IMR-90 (cell line): ENCODE measurements around the gene PPP1R8. TPM values are rescaled to one million over a fixed set of nuclear protein-coding genes. Genes with fewer than 3 reads are reported as not detected.

Experiments used
- ATAC-seq: fragments of 200-7000 bp; cut with Tn5 transposase; 2 replicates; pipeline ENCODE4 v1.9.1; 2020; ENCODE audit warnings: low read depth, mild to moderate bottlenecking, moderate library complexity
- BruUV-seq: library from RNA; stranded (reverse); fragments of 400-500 nt; replicated peaks from 2 replicates; lab custom pipeline; 2021; lab: Mats Ljungman, UMichigan
- CTCF ChIA-PET: fragments of 300-600 bp; formaldehyde crosslinking; extraction: SDS; loops from one replicate; lab custom pipeline; 2021; ENCODE audit warnings: antibody characterized with exemption; lab: Yijun Ruan, JAX
- POLR2A ChIA-PET: fragments of 300-600 bp; sonication (Branson Sonifier 250); formaldehyde crosslinking; loops from one replicate; lab custom pipeline; 2022; ENCODE audit warnings: antibody characterized with exemption; ENCODE audit not compliant: unreplicated experiment; lab: Charles Lee
- DNase-seq: peaks from one replicate; pipeline ENCODE4 v3.0.0; 2013
- H2AFZ ChIP-seq: replicated peaks from 2 replicates; pipeline ENCODE3; 2013; ENCODE audit warnings: low read length, mild to moderate bottlenecking; ENCODE audit not compliant: poor library complexity
- H2AK5ac ChIP-seq: 2 replicates; pipeline ENCODE4 v1.6.1; 2013; ENCODE audit warnings: low read depth, low read length, inconsistent platforms
- H2AK9ac ChIP-seq: replicated peaks from 2 replicates; pipeline ENCODE3; 2013; ENCODE audit warnings: mild to moderate bottlenecking, low read depth, low read length, moderate library complexity; ENCODE audit not compliant: poor library complexity
- H2BK120ac ChIP-seq: 2 replicates; pipeline ENCODE4 v1.6.1; 2013; ENCODE audit warnings: low read depth, low read length, inconsistent platforms
- H2BK15ac ChIP-seq: 3 replicates; pipeline ENCODE4 v1.6.1; 2013; ENCODE audit warnings: low read depth, low read length, inconsistent platforms
- H2BK20ac ChIP-seq: 2 replicates; pipeline ENCODE4 v1.6.1; 2013; ENCODE audit warnings: low read depth, mild to moderate bottlenecking, inconsistent platforms, low read length, moderate library complexity
- H2BK5ac ChIP-seq: 2 replicates; pipeline ENCODE4 v1.6.1; 2013; ENCODE audit warnings: mild to moderate bottlenecking, low read depth, low read length, inconsistent platforms; ENCODE audit not compliant: poor library complexity, severe bottlenecking
- H3K14ac ChIP-seq: replicated peaks from 2 replicates; pipeline ENCODE4 v1.6.1; 2013; ENCODE audit warnings: low read depth, low read length, inconsistent platforms
- H3K18ac ChIP-seq: 2 replicates; pipeline ENCODE4 v1.6.1; 2013; ENCODE audit warnings: low read depth, low read length, control low read depth
- H3K23ac ChIP-seq: 2 replicates; pipeline ENCODE4 v1.6.1; 2013; ENCODE audit warnings: low read depth, low read length, inconsistent platforms
- H3K27ac ChIP-seq: 2 replicates; pipeline ENCODE4 v1.5.1; 2013; ENCODE audit warnings: mild to moderate bottlenecking, control low read depth, low read length; ENCODE audit not compliant: insufficient read depth
- H3K27me3 ChIP-seq: 2 replicates; pipeline ENCODE4 v1.6.1; 2013; ENCODE audit warnings: low read length; ENCODE audit not compliant: control insufficient read depth, insufficient read depth
- H3K36me3 ChIP-seq: 2 replicates; pipeline ENCODE4 v1.6.1; 2013; ENCODE audit warnings: low read length, mixed read lengths; ENCODE audit not compliant: control insufficient read depth, insufficient read depth
- H3K4ac ChIP-seq: 2 replicates; pipeline ENCODE4 v1.6.1; 2013; ENCODE audit warnings: low read depth, low read length, inconsistent platforms
- H3K4me1 ChIP-seq: 2 replicates; pipeline ENCODE4 v1.6.1; 2013; ENCODE audit warnings: low read length, mixed read lengths; ENCODE audit not compliant: control insufficient read depth, insufficient read depth
- H3K4me2 ChIP-seq: 2 replicates; pipeline ENCODE4 v1.6.1; 2013; ENCODE audit warnings: low read depth, mild to moderate bottlenecking, control low read depth, low read length, moderate library complexity
- H3K4me3 ChIP-seq: 2 replicates; pipeline ENCODE4 v1.5.1; 2013; ENCODE audit warnings: low read depth, mild to moderate bottlenecking, control low read depth, low read length, moderate library complexity; ENCODE audit not compliant: insufficient read depth
- H3K56ac ChIP-seq: 2 replicates; pipeline ENCODE4 v1.6.1; 2013; ENCODE audit warnings: low read length, inconsistent platforms; ENCODE audit not compliant: insufficient read depth; ENCODE audit errors: extremely low read depth
- H3K79me1 ChIP-seq, 2 experiments: 2 replicates each; pipeline ENCODE4 v1.6.1; 2013; ENCODE audit warnings: low read length in 2 of 2, inconsistent platforms in 1 of 2, low read depth in 1 of 2
- H3K9ac ChIP-seq: 2 replicates; pipeline ENCODE4 v1.6.1; 2013; ENCODE audit warnings: low read depth, low read length, control low read depth
- H3K9me1 ChIP-seq: 2 replicates; pipeline ENCODE4 v1.6.1; 2013; ENCODE audit warnings: low read length, inconsistent platforms; ENCODE audit not compliant: insufficient read depth
- H3K9me3 ChIP-seq: 2 replicates; pipeline ENCODE4 v1.6.1; 2013; ENCODE audit warnings: low read length; ENCODE audit not compliant: control insufficient read depth, insufficient read depth
- H4K20me1 ChIP-seq: 2 replicates; pipeline ENCODE4 v1.6.1; 2013; ENCODE audit warnings: low read length, inconsistent platforms; ENCODE audit not compliant: insufficient read depth
- H4K5ac ChIP-seq: 2 replicates; pipeline ENCODE4 v1.6.1; 2013; ENCODE audit warnings: mild to moderate bottlenecking, low read depth, low read length, control low read depth
- H4K8ac ChIP-seq, 2 experiments: 2 replicates each; pipeline ENCODE4 v1.6.1; 2013; ENCODE audit warnings: low read depth in 2 of 2, low read length in 2 of 2, control low read depth in 1 of 2, inconsistent platforms in 1 of 2
- H4K91ac ChIP-seq: 2 replicates; pipeline ENCODE4 v1.6.1; 2013; ENCODE audit warnings: low read depth, low read length, inconsistent platforms; ENCODE audit not compliant: insufficient read depth
- BHLHE40 ChIP-seq: fragments of 150-350 bp; IDR thresholded peaks from 2 replicates; pipeline ENCODE4 v1.6.1; 2016; ENCODE audit warnings: mild to moderate bottlenecking, low read depth, low read length
- CEBPB ChIP-seq: IDR thresholded peaks from 2 replicates; pipeline ENCODE4 v1.6.1; 2012; ENCODE audit warnings: low read depth, low read length, improper control_type of control experiment
- MAFK ChIP-seq: IDR thresholded peaks from 2 replicates; pipeline ENCODE4 v1.6.1; 2012; ENCODE audit warnings: low read depth, low read length, improper control_type of control experiment
- MAZ ChIP-seq: IDR thresholded peaks from 2 replicates; pipeline ENCODE4 v1.6.1; 2012; ENCODE audit warnings: low read depth, mild to moderate bottlenecking, low read length, improper control_type of control experiment, moderate library complexity, borderline replicate concordance
- MXI1 ChIP-seq: IDR thresholded peaks from 2 replicates; pipeline ENCODE4 v1.6.1; 2012; ENCODE audit warnings: low read depth, mild to moderate bottlenecking, low read length, moderate library complexity, borderline replicate concordance
- NFE2L2 ChIP-seq: fragments of 150-350 bp; IDR thresholded peaks from 2 replicates; pipeline ENCODE4 v1.6.1; 2016; ENCODE audit warnings: low read depth, mild to moderate bottlenecking, low read length
- RCOR1 ChIP-seq: IDR thresholded peaks from 2 replicates; pipeline ENCODE4 v1.6.1; 2012; ENCODE audit warnings: mild to moderate bottlenecking, low read length, improper control_type of control experiment; ENCODE audit not compliant: insufficient replicate concordance
- WGBS, 2 experiments: methylation state at CpG; one replicate each; pipeline versions ENCODE4 v1.1.5 to v1.1.7; 2013; ENCODE audit warnings: missing lambda C conversion rate in 2 of 2; ENCODE audit not compliant: insufficient read length in 1 of 2; ENCODE audit errors: extremely low coverage in 2 of 2; 5-methylcytosine and 5-hydroxymethylcytosine counted together
- dilution Hi-C: fragments of 300-500 bp; cut with HindIII; formaldehyde crosslinking; loops from one replicate; pipeline ENCODE4 v1.14.3; 2018; ENCODE audit warnings: low sequenced_read_pairs; ENCODE audit not compliant: unreplicated experiment
- in situ Hi-C: fragments of 300-500 bp; cut with MboI; formaldehyde crosslinking; loops from 3 replicates; pipeline ENCODE4 v1.14.3; 2019; ENCODE audit warnings: low sequenced_read_pairs, inconsistent platforms, mixed read lengths
- intact Hi-C: fragments of 100-400 bp; cut with micrococcal nuclease; formaldehyde crosslinking; loops from 2 replicates; pipeline ENCODE4 v1.10.0; 2022
- microRNA-seq, 2 experiments: library from miRNA; stranded (forward) in 1 of 2; unstranded in 1 of 2; fragments of 10-50 nt in 1 of 2; fragments of <30 nt in 1 of 2; gene quantifications in 1 of 2; microRNA quantifications in 1 of 2; one replicate each; pipeline versions ENCODE3 to v1.1.0; 2013 to 2020; ENCODE audit not compliant: insufficient read depth in 1 of 2, insufficient read length in 1 of 2, unreplicated experiment in 1 of 2
- polyA plus RNA-seq, 3 experiments: library from polyadenylated mRNA; depleted of rRNA; stranded (reverse); fragments of >200 nt; gene quantifications; 2 replicates each; pipeline ENCODE4 v1.2.3, GENCODE V29; 2012; ENCODE audit warnings: low replicate concordance in 1 of 3
- small RNA-seq, 5 experiments: library from RNA; depleted of rRNA; stranded (forward); fragments of <200 nt; gene quantifications; one replicate each; pipeline ENCODE3, GENCODE V24; 2012
- total RNA-seq: library from RNA; depleted of rRNA; stranded (reverse); fragments of >200 nt; gene quantifications from 2 replicates; pipeline ENCODE4 v1.2.3, GENCODE V29; 2012; rRNA removed
- TF ChIP-seq, protein P1 (sequence below): fragments of 150-350 bp; IDR thresholded peaks from 2 replicates; pipeline ENCODE4 v1.6.1; 2017; ENCODE audit warnings: mild to moderate bottlenecking, antibody characterized with exemption, low read length, low read depth

Gene PPP1R8
- total and polyA plus RNA-seq, 2 of the 4 experiments (the other 2 are of a cell fraction): 53.8 to 80.1 TPM

DNA sequence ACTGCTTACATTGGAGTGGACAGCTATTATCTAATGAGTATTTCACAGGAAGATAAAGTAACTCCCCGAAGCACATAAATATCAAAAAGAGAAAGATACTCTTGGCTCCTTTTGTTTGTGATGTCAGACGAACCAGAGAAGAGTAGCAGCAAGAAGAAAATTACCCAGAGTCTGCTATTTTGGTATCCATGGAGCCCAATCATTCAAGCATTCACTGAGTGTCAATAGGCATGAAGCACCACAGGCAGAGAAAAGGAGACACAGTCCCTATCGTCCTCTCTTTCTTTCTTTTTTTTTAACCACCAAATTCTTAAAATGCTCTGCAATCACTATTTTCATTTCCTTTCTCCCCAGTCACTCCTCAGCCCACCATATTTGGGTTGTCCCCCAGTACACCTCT lies 63.9 kb downstream of the PPP1R8 start:
- no peak overlapping the region for H3K27ac ChIP-seq
- H2BK20ac ChIP-seq: no peak overlapping the region
- no peak overlapping the region for H2AFZ ChIP-seq
- H3K56ac ChIP-seq: no peak overlapping the region
- no peaks in the 10 kb centered on the region for H4K20me1 ChIP-seq
- no peak overlapping the region for H2AK9ac ChIP-seq
- in situ Hi-C loops: no loop called here
- H3K36me3 ChIP-seq: peaks cover 24% of the 10 kb centered on the region
- H3K23ac ChIP-seq: no peak overlapping the region
- 95 to 100% methylated on average over 1 to 2 of the region's 3 CpGs for WGBS, 2 experiments
- no TSS peak for BruUV-seq
- TF ChIP-seq BHLHE40 (no peak), MAZ (no peak), MXI1 (no peak), CEBPB (no peak), RCOR1 (no peak), MAFK (no peak), NFE2L2 (no peak)
- TF ChIP-seq, protein P1, sequence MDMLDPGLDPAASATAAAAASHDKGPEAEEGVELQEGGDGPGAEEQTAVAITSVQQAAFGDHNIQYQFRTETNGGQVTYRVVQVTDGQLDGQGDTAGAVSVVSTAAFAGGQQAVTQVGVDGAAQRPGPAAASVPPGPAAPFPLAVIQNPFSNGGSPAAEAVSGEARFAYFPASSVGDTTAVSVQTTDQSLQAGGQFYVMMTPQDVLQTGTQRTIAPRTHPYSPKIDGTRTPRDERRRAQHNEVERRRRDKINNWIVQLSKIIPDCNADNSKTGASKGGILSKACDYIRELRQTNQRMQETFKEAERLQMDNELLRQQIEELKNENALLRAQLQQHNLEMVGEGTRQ: no peak
- DNase-seq (no peak), ATAC-seq (no peak)
- dilution Hi-C loops: no loop called here
- H2BK5ac ChIP-seq: no peak overlapping the region
- H4K5ac ChIP-seq: no peak overlapping the region
- H2BK15ac ChIP-seq: no peak overlapping the region
- no peak overlapping the region for H3K4ac ChIP-seq
- no peaks in the 10 kb centered on the region for H3K9me1 ChIP-seq
- ChIA-PET POLR2A (no interaction called here), CTCF (no interaction called here)
- no peak overlapping the region for H4K91ac ChIP-seq
- H2AK5ac ChIP-seq: no peak overlapping the region
- H3K4me1 ChIP-seq: no peaks in the 10 kb centered on the region
- intact Hi-C loops: no loop called here
- H3K27me3 ChIP-seq: no peaks in the 10 kb centered on the region
- no peak overlapping the region for H3K9ac ChIP-seq
- no peak overlapping the region for H3K18ac ChIP-seq
- H3K79me1 ChIP-seq: no peaks in the 10 kb centered on the region; a peak in 1 of 4 replicates
- no peak overlapping the region for H3K14ac ChIP-seq
- no peak overlapping the region for H2BK120ac ChIP-seq
- no peak overlapping the region for H3K4me2 ChIP-seq
- no peak overlapping the region for H4K8ac ChIP-seq
- H3K4me3 ChIP-seq: no peak overlapping the region
- H3K9me3 ChIP-seq: no peaks in the 10 kb centered on the region

Small RNA genes lying within 50 kb of the gene (microRNA-seq; reads per million reads assigned to microRNA genes)
- gene RNU6-1245P (ENCODE audit: insufficient read depth, insufficient read length): not detected
- gene SCARNA1 (ENCODE audit: insufficient read depth, insufficient read length): not detected

Small RNA genes lying within 50 kb of the gene (small RNA-seq; reads per million reads assigned to genes)
- 0 to 8.4 (median 0) reads per million in 5 experiments for gene RNU6-1245P
- gene SCARNA1: 102 to 4,884 (median 228) reads per million in 5 experiments

Other genes with a start within 250 kb of the PPP1R8 start
- 1.7 and 2.0 TPM in 2 replicates for gene AHDC1, start 226.6 kb upstream of the PPP1R8 start, total RNA-seq
- gene AHDC1, start 226.6 kb upstream of the PPP1R8 start, polyA plus RNA-seq (2012; rRNA removed): 11.6 and 16.1 TPM in 2 replicates
- not detected in 2 replicates for gene FGR, start 195.6 kb upstream of the PPP1R8 start, total RNA-seq
- gene FGR, start 195.6 kb upstream of the PPP1R8 start, polyA plus RNA-seq (2012; rRNA removed): not detected in 2 replicates
- gene IFI6, start 158.6 kb upstream of the PPP1R8 start, total RNA-seq: 6.7 and 7.3 TPM in 2 replicates
- gene IFI6, start 158.6 kb upstream of the PPP1R8 start, polyA plus RNA-seq (2012; rRNA removed): 16.8 and 17.2 TPM in 2 replicates
- 8.6 and 10.0 TPM in 2 replicates for gene FAM76A, start 104.8 kb upstream of the PPP1R8 start, total RNA-seq
- 2.3 and 2.6 TPM in 2 replicates for gene FAM76A, start 104.8 kb upstream of the PPP1R8 start, polyA plus RNA-seq (2012; rRNA removed)
- gene STX12, start 57.6 kb upstream of the PPP1R8 start, total RNA-seq: 54.8 and 68.3 TPM in 2 replicates
- gene STX12, start 57.6 kb upstream of the PPP1R8 start, polyA plus RNA-seq (2012; rRNA removed): 22.5 and 28.6 TPM in 2 replicates
- 3.6 and 4.5 TPM in 2 replicates for gene THEMIS2, start 41.8 kb downstream of the PPP1R8 start, total RNA-seq
- gene THEMIS2, start 41.8 kb downstream of the PPP1R8 start, polyA plus RNA-seq (2012; rRNA removed): 4.9 and 5.0 TPM in 2 replicates
- gene RPA2, start 83.8 kb downstream of the PPP1R8 start, total RNA-seq: 30.6 and 45.3 TPM in 2 replicates
- 22.5 and 34.4 TPM in 2 replicates for gene RPA2, start 83.8 kb downstream of the PPP1R8 start, polyA plus RNA-seq (2012; rRNA removed)
- gene SMPDL3B, start 104.2 kb downstream of the PPP1R8 start, total RNA-seq: not detected in 2 replicates
- not detected in 2 replicates for gene SMPDL3B, start 104.2 kb downstream of the PPP1R8 start, polyA plus RNA-seq (2012; rRNA removed)
- gene XKR8, start 129.2 kb downstream of the PPP1R8 start, total RNA-seq: 1.1 TPM in 2 replicates
- gene XKR8, start 129.2 kb downstream of the PPP1R8 start, polyA plus RNA-seq (2012; rRNA removed): 10.7 and 12.8 TPM in 2 replicates